ENCODE results near the gene SCARF2. TPM values are rescaled to one million over a fixed set of nuclear protein-coding genes. Genes with fewer than 3 reads are reported as not detected.

Gene SCARF2
- total RNA-seq, 1 experiment from 2014 or later, result 10.8 TPM

DNA sequence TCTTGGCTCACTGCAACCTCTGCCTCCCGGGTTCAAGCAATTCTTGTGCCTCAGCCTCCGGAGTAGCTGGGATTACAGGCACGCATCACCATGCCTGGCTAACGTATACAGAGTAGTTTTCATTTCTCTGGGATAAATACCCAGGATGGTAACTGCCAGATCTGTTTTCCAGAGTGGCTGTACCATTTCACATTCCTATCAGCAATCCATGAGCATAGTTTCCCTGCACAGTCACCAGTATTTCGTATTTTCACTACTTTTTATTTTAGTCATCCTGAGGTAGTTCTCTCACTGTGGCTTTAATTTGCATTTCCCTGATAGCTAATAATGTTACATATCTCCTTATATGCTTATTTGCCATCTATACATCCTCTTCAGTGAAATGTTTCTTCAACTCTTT, 11.0 kb upstream of the SCARF2 start:
- H2BK15ac ChIP-seq (ENCODE audit: low read depth, low read length), result no peak overlapping the region
- no peak overlapping the region for H3K4me2 ChIP-seq (ENCODE audit: insufficient read depth, insufficient read length, low read length)
- H3K27ac ChIP-seq (ENCODE audit: insufficient read length, low read depth, low read length), result no peak overlapping the region
- H2BK20ac ChIP-seq (ENCODE audit: low read depth, low read length, poor library complexity, severe bottlenecking), result no peak overlapping the region
- no peak overlapping the region for H3K4ac ChIP-seq (ENCODE audit: low read depth, low read length)
- DNase-seq, result no peak
- H4K91ac ChIP-seq (ENCODE audit: insufficient read length, low read depth, low read length), result no peak overlapping the region
- no peak overlapping the region for H2AFZ ChIP-seq (ENCODE audit: low read length)
- H3K9me3 Mint-ChIP-seq, result peaks cover 0 to 2% of the 10 kb centered on the region in 2 experiments; a peak in 1 of 5 replicates
- H3K18ac ChIP-seq (ENCODE audit: insufficient read length, low read depth, low read length), result no peak overlapping the region
- H3K23me2 ChIP-seq (ENCODE audit: insufficient read length, low read depth, low read length, poor library complexity, severe bottlenecking), result no peaks in the 10 kb centered on the region
- no peak overlapping the region for H4K8ac ChIP-seq (replicated peaks; ENCODE audit: insufficient read length, low read depth, low read length)
- no peak overlapping the region for H3K56ac ChIP-seq (ENCODE audit: insufficient read length, low read depth, low read length)
- H3K4me1 Mint-ChIP-seq, result no peaks in the 10 kb centered on the region
- no peaks in the 10 kb centered on the region for H3K79me1 ChIP-seq (ENCODE audit: insufficient read depth, low read depth, low read length, poor library complexity, severe bottlenecking)
- no peak overlapping the region for H2BK120ac ChIP-seq (ENCODE audit: low read depth, low read length, poor library complexity, severe bottlenecking)
- H3K23ac ChIP-seq (ENCODE audit: insufficient read length, low read depth, low read length), result no peak overlapping the region
- no peaks in the 10 kb centered on the region for H4K20me1 ChIP-seq (ENCODE audit: control insufficient read depth, insufficient read depth, insufficient read length)
- H3K27ac Mint-ChIP-seq, result no peak overlapping the region
- H3K79me2 ChIP-seq (ENCODE audit: insufficient read depth, low read length), result no peaks in the 10 kb centered on the region
- H3K4me3 Mint-ChIP-seq, result no peak overlapping the region
- H3K4me1 ChIP-seq (ENCODE audit: insufficient read depth, low read length), result no peaks in the 10 kb centered on the region
- H4K5ac ChIP-seq (ENCODE audit: insufficient read length, low read depth, low read length), result no peak overlapping the region
- no peaks in the 10 kb centered on the region for H3K9me3 ChIP-seq (ENCODE audit: control insufficient read depth, low read depth, low read length)
- TF ChIP-seq, protein P1, sequence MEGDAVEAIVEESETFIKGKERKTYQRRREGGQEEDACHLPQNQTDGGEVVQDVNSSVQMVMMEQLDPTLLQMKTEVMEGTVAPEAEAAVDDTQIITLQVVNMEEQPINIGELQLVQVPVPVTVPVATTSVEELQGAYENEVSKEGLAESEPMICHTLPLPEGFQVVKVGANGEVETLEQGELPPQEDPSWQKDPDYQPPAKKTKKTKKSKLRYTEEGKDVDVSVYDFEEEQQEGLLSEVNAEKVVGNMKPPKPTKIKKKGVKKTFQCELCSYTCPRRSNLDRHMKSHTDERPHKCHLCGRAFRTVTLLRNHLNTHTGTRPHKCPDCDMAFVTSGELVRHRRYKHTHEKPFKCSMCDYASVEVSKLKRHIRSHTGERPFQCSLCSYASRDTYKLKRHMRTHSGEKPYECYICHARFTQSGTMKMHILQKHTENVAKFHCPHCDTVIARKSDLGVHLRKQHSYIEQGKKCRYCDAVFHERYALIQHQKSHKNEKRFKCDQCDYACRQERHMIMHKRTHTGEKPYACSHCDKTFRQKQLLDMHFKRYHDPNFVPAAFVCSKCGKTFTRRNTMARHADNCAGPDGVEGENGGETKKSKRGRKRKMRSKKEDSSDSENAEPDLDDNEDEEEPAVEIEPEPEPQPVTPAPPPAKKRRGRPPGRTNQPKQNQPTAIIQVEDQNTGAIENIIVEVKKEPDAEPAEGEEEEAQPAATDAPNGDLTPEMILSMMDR (conservative IDR thresholded peaks at IDR 0.05), result no peak
- no peak overlapping the region for H2AK5ac ChIP-seq (ENCODE audit: insufficient read length, low read length)
- H3K36me3 Mint-ChIP-seq (ENCODE audit: insufficient read depth in 1 of 3, low read depth in 3 of 3), result peaks cover 2 to 4% (median 4%) of the 10 kb centered on the region in 3 experiments; a peak in 3 of 7 replicates
- no peaks in the 10 kb centered on the region for H3K27me3 ChIP-seq (ENCODE audit: insufficient read depth, low read length)
- H2BK12ac ChIP-seq (ENCODE audit: insufficient read length, low read depth, low read length), result no peak overlapping the region
- H3K9ac ChIP-seq (ENCODE audit: extremely low read depth, insufficient read length, low read length), result no peak overlapping the region
- peaks cover 2% of the 10 kb centered on the region for H3K27me3 Mint-ChIP-seq (ENCODE audit: low read depth)
- no peak overlapping the region for H3T11ph ChIP-seq (ENCODE audit: low read length)
- H2BK5ac ChIP-seq (ENCODE audit: insufficient read length, low read length), result no peak overlapping the region
- H3K14ac ChIP-seq (ENCODE audit: insufficient read depth, low read length), result no peak overlapping the region
- no CpG with 5 or more reads among the region's 5 CpGs for WGBS (ENCODE audit: extremely low coverage, insufficient read length, low lambda C conversion rate)
